ENCODE measurements around the gene OTUB1.

Gene OTUB1

DNA sequence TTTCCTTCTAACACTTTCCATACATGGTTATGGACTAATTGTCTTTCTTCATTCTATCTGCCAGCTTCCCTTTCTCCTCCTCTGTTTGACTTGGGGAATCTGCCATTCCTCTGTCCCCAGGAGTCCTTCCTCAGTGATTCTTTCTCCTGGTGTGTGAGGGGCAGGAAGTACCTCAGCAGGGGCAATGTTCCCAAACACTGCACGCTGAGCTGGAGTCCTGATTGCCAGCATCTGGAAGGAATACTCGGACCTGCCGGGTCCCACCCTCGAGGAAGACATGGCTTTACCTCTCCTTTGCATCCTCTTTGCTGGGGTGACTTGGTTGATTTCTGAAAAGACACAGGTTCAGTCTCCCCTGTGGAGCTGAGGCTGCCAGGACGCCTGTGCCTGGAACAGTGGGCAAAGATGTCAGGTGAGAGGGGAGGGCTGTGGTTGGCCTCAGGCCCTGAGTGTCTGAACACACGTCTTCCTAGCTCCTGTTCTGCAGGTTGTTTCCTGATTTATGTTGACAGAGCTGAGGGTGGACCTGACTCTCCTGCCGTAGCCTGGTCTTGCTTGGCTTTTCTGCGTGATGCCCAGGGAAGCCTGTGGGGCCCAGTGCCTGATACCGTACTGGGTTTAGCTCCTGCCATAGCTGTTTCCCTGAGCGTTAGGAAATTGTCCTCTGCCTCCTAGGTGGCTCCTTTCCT is 7.5 kb upstream of the OTUB1 start:
- DNase-seq: no peak

DNA sequence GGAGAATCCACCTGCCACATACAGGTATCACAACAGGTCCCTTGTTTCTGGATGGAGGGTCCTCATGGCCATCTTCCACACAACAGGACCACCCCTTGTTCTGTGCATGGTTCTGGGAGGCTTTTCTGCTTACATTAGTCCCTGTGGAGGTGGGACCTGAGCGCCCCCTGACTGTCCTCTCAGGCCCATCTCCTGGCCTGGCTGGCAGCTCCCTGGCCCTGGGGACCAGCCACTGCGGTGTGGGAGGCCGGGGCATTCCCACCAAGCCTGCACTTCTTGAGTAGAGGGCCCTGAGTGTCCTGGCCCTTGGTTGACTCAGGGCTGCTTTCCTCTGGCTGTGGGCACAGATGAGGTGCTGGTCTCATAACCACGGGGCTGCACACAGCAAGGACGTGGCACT is 6.8 kb upstream of the OTUB1 start:
- DNase-seq: no peak

DNA sequence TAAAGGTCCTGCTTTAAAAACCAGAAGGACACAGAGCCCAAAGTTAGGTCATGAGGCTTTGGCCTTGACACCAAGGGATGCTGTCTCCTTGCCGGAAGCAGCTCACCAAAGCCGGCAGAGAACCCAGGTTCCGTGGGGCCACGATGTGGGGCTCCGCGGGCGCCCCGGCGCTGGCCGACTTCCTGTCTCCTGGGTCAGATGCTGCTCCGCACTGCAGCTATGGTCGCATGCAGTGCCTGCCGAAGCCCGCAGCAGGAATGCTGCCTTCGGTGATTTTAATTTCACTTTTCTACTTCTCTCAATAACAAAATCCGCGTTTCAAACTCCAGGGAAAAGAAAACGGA is 454 bp upstream of the OTUB1 start:
- DNase-seq: no peak

DNA sequence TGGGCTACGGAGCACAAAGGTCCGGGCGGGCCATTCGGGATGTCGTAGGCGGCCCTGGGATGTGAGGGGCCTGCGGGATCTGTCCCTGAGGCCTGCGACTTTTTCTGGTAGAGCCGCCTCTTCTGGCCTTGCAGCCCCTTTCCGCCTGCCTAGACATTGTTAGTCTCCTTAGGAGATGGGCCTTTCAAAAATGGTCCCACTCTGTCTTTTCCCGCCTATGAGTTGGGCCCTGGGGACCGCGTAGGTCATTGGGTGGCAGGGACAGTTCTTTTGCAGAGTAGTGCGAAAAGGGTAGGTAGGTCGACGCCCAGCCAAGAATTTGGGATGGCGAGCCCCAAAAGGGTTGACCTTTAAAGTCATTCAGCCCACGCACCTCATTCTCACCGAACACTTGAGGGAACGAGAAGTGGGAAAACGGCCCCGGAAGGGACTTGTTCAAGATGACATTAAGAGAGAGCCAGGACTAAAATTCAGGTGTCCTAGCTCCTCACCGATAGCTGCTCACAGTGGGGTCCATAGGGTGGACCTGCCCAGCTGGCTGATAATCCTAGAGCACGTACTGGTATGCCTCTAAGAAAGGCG is 785 bp downstream of the OTUB1 start:
- no peak for DNase-seq

DNA sequence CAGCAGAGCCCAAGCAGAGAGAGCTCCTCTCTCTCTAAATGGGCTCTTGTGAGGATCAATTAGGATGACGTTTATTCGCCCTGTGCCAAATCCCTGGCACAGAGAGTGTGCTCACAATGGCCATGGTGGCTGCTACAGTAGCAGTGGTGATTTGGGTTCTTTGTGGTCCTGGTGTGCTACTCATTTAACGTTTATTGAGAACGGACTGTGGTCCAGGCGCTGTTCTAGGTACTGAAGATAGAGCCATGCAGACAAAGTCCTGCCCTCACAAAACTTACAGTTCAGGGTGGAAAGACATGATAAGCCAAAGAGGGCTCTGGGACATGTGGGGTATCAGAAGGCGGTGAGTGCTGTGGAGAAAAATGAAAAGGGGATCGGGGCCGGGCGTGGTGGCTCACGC is 5.3 kb downstream of the OTUB1 start:
- no peak for DNase-seq

DNA sequence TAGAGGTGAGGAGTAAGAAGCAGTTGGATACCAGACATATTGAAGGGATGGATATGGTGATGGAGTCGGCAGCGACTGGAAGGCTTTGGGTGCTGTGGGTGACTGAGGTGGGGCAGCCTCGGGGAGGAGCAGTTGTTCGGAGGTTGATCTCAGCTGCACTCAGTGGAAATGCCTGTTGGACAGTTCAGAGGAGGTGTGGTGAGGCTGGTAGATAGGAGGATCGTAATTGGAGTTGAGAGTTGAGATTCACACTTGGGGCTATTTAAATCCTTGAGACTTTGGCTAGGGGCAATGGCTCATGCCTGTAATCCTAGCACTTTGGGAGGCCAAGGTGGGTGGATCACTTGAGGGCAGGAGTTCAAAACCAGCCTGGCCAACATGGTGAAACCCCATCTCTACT is 6.9 kb downstream of the OTUB1 start:
- DNase-seq: no peak

DNA sequence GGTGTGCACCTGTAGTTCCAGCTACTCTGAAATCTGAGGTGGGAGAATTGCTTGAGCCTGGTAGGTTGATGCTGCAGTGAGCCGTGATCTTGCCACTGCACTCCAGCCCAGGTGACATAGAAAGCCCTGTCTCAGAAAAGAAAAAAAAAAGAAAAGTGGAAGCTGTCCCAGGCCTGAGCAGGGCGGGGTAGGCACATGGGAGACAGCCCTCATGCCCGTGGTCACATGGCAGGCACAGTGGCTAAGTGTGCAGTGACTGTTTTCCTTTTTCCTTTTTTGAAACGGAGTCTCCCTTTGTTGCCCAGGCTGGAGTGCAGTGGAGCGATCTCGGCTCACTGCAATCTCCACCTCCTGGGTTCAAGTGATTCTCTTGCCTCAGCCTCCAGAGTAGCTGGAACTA is 7.8 kb downstream of the OTUB1 start:
- no peak for DNase-seq

DNA sequence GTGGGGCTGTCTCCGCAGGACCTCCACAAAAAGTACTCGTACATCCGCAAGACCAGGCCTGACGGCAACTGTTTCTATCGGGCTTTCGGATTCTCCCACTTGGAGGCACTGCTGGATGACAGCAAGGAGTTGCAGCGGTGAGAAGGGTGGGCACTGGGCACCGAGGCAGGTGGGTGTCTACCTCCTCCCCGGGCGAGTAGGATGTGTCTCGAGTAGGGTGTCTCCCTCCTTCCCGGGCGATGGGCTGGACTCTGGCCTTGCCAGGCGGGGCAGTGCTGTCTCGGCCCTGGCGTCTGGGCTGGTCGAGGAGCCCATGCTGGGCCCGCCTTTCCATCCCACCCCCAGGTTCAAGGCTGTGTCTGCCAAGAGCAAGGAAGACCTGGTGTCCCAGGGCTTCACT is 10.3 kb downstream of the OTUB1 start:
- DNase-seq: no peak

DNA sequence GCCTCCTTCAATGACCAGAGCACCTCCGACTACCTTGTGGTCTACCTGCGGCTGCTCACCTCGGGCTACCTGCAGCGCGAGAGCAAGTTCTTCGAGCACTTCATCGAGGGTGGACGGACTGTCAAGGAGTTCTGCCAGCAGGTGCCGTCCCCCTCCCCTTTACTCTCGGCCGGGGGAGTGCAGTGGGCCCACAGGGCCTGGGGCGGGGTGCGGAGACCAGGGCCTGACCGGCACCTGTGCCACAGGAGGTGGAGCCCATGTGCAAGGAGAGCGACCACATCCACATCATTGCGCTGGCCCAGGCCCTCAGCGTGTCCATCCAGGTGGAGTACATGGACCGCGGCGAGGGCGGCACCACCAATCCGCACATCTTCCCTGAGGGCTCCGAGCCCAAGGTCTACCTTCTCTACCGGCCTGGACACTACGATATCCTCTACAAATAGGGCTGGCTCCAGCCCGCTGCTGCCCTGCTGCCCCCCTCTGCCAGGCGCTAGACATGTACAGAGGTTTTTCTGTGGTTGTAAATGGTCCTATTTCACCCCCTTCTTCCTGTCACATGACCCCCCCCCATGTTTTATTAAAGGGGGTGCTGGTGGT is 11.0 kb downstream of the OTUB1 start:
- DNase-seq: no peak

DNA sequence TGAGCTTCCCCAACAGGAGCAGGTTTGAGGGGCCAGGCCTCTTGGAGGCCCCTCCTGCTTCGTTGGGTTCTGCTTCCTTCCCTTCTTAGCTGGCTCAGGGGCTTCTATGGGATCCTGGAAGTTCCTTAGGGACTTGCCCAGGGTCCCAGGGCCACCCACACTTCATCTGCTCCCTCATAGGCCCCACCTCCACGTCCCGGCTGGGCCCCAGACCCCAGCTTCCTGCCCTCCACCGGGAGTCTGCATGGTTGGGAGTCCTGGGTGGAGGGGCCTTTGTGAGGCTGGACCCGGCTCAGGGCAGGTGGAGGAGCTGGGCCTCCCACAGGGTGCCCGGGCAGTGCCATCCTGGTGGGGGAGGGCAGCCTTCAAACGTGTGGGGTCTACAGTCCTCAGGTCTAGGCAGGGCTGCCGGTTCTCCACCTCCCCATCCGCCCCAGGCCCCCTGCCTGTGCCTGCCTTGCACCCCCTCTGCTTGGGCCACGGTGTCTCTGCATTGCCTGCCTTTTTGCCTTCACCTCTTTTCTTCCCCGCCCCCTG is 11.6 kb downstream of the OTUB1 start:
- no peak for DNase-seq

DNA sequence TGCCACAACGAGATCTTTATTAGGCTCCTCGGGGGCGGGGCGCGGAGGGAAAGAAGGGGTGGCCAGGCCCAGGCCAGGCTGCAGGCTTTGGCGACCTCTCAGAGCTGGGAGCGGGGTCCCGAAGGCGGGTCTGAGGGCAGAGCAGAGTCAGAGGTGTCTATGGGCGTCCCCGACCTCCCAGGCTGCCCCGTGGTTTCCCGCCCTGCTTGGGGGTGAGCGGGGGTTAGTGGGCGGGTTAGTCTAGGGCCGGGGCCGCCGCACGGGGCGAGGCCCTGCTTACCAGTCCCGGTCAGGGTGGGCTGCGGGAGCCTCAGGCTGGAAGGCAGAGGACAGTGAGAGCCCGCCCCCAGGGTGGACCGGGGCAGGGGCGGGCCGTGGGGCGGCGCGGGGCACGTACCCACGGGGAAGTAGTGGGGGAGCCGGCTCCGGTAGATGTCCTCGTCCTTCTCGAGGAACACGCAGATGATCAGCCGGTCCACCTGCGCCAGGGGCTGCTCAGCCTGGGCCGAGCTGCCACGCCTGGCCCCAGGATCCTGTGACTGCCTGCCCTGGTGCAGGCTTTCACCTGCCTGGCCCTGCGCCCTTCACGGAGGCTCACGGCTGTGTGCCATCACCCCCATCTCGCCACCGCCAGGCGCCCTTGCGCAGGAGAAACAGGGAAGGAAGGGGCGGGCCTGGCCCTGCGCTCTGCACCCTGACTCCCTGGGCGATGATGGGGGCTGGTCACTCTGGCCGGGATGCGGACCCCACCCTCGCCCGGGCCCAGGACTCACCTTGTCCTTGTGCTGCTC is 12.5 kb downstream of the OTUB1 start:
- DNase-seq: no peak

DNA sequence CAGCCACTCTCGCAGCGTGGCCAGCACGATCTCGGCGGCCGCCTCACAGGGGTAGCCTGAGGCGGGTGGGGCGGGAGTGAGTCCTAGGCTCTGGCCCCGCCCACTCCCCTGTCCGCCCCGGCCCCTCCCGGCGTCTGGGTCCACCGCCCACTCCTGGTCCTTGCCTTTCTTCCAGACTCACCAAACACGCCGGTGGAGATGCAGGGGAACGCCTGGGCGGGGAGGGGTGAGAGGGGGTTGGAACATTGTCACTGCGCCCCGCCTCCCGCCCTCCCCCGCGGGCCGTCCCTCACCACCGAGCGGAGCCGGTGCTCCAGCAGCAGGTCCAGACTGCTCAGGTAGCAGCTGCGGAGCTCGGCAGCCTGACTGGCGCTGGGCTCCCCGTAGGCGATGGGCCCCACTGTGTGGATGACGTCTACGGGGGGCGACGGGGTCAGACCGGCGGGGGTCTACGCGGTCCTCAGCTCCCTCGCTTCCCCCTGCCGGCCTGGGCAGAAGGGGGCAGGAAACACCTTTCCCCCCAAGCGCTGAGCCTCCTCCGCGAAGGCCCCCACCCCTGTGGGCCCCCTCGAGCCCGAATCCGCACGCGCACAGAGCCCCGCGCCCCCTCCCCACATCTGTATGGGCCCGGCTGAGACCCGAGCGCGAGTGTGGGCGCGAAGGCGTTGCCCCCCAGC is 13.2 kb downstream of the OTUB1 start:
- DNase-seq: no peak

DNA sequence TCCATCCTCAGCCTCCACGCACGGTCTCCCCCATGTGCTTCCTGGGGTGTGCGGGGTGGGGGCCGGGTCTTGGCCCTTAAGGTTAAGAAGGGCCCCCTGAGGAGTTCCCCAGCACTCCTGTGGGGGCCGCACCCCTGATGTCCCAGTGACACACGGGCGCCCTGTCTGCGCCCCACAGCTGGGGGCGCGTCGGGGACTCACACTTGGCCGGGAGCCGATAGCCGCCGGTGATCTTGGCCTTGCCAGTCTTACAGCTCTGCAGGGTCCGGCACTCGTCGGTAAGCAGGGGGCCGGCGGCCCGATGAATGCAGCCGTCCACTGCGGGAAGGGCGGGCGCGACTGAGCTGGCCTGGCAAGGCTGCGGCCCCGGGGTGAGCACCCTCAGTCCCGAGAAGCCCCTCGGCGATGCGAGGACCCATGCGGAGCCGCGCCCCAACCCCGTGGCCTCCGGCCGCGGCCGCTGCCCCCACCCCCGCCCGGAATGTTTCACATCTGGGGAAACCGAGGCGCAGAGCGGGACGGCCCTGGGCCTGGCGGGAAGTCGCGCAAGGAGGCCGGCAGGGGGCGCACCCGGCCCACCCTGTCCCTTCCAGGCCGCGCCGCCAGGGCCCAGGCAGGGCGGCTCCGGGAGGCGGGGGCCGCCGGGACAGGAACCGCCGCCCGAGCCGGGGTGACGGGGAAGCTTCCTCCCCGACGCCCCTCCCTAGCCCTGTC is 13.9 kb downstream of the OTUB1 start:
- no peak for DNase-seq

DNA sequence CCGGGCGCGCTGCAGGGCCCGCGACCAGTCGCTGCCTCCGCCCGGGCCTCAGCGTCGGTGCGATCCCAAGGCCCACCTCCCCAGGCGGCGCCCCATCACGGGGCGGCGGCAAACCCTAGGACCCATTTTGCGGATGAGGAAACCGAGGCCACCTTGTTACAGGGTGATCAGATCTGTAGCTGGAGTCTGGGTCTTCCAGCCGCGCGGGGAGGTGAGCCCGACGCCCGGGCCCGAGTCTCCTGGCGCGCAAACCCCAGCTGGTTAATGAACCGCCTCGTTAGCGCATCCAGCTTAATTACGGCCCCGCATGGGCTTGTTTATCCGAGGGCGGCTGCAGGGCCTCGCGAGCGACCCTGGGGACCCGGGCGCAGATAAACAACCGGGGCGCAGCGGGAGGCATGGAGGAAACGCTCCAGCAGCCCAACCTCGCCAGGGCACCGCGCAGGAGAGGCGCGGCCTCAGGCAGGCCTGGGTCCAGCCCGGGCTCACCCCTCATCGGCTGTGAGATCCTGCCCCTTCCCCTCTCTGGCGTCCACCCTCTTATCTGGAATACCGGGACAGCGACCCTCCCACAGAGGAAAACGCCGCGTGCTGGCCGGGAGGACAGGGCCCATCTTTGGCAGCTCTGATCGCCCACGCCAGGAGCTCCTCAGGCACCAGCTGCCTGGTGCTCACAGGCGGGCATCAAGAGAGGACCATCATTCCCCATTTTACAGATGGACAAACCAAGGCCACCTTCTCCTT is 14.7 kb downstream of the OTUB1 start:
- no peak for DNase-seq

DNA sequence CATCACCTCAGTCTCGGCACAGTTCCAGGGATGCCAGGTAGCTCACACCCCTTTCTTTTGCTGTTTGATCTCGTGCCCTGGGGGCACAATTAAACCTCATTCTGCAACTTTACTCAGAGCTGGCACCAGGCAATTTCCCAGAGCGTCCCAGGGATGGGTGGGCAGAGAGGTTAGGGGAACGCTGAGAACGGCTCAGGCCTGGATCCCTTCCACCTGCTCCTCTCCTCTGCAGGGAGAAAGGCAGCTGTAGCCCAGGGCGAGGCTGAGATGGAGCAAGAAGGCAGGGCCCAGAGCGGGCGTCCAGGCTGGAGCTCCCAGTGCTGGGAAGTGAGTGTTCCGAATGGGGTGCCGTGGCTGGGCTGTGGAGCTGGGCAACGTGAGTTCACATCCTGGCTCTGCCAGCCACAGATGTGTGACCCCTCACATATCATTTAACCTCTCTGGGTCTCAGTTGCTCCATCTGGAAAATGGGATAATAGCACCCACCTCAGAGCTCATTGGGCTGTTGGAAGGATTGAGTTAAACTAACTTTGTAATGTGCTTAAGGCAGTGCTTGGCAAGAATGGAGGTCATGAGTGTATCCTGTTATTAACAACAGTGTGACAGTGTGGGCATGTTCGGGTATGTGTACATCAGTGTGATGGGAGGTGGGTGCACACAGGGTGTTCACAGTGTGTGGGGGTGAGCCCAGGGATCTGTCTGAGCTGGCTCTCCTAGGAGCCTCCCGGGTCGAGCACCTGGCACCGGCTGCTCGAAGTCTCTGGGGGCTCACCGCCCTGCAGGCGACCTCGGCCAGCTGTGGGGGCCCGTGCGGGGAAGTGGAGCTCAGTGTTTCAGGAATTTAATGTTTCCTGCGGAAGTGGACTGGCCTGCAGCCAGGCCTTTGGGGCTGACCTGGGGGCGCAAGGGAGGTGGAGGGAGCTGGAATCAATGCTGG is 15.5 kb downstream of the OTUB1 start:
- no peak for DNase-seq

DNA sequence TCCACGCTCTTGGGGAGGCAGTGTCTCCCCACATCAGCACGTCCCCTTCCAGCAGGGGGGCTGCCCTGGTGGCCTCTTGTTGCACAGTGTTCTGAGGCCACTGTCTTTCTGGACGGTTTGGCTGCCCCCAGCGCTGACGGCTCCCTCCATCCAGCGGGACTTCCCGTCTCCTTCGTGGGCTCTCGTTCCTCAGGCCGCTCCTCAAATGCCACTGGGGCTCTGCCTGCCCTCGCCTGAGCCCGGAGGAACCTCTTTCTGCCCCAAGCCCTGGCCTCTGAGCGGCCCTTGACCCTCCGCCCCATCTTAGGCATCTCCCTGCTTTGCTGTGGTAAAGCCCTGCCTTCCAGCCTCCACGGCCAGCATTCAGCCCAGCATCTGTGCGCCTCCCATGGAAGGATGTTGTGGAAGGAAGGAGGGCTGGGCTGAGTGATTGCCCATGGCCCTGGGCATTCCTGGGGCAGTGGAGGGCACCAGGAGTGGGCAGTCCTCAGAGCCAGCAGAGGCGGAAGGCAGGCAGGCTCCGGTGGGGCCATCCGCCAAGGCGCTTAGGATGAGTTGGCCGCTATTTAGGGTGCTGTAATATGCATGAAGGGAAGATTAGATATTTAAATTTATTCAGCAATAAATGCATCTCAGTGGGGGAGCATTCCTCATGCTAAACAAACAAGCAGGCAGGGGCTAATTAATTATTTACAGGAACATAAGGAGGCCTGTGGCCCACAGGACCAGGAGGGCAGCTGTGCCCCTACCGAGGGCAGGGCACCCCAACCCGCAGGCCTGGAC is 17.8 kb downstream of the OTUB1 start:
- DNase-seq: no peak

DNA sequence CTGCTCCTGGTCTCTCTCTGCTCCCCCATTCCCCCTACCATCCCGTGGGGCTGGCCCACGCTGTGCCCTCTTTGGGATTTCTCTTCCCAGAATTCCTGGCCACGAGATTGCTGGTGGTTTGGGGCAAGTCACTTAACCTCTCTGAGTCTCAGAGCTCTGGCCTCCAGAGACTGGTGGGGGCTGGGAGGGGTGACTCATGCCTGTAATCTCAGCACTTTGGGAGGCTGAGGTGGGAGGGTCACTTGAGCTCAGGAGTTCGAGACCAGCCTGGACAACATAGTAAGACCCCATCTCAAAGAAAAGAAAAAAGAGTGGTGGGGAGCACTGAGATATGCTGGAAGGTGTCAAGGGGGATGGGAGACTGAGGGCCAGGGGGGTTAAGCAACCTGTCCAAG is 18.3 kb downstream of the OTUB1 start:
- no peak for DNase-seq

DNA sequence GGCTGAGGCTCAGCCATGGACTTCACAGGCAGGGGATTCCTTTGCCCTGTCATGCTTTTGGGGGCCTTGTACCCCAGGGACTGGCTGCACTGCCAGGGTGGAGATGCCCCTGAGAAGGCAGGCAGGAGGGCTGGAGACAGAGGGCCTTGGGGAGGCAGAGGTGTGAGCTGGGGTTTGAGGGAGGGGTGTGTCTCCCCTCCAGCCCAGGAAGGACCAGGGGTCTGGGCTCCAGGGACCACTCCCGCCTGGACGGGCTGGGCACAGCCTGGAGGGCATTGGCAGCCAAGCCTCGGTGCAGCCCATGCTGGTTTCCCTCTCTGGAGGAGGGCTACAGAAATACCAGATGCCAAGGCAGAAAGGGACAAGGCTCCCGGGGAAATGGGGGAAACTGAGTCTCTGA is 19.5 kb downstream of the OTUB1 start:
- no peak for DNase-seq

DNA sequence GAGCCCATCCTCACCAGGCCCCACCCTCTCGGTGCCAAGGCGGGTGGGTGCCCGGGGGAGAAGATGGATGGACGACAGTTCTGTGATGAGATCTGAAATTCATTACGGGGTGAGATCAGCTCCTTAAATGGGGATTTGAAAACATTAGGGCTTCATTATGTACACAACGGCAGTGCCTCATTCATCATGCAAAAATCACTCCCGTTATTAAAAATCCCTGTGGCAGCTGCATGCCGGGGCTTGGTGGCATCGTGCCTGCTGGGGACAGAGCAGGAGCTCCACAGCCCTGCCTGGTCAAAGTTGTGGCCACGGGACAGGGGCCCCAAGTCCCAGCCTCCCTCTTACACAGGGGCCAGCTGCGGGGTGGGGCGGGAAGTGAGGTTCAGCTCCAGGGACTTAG is 20.2 kb downstream of the OTUB1 start:
- no peak for DNase-seq

DNA sequence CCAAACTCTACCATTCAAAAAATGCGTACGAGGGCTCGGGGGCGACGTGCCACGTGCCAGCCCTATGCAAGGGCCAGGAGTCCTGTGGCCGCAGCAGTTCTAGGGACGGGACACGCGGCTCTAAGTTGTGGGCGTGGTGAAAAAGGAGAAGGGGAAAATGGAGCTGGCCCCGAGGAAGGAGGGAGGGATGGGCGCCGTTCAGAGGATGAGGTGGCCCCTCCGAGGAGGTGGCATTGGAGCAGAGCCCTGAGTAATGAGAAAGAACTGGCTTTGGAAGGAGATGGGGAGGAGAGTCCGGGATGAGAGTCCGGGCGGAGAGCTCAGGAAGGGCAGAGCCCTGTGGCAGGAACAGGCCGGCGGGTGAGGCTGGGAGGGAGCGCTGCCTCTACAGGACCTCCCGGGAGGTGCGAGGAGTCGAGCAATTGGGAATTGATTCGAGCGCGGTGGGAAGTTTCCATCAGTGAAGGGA is 21.0 kb downstream of the OTUB1 start:
- DNase-seq: no peak
